ENCODE data around the gene APOBEC3H. TPM values are rescaled to one million over a fixed set of nuclear protein-coding genes. Genes with fewer than 3 reads are reported as not detected.
A peak's percentile ranks its signal among the peaks of the same experiment; 100 is the strongest.
"Not testable (repeated sequence)": the region's sequence is repeated elsewhere in the genome, so short reads cannot be mapped to it uniquely, and the experiment has no call there.

Gene APOBEC3H
- total and polyA plus RNA-seq, 12 donors, result 0.15 to 8.6 (median 0.52) TPM; not detected in 3

DNA sequence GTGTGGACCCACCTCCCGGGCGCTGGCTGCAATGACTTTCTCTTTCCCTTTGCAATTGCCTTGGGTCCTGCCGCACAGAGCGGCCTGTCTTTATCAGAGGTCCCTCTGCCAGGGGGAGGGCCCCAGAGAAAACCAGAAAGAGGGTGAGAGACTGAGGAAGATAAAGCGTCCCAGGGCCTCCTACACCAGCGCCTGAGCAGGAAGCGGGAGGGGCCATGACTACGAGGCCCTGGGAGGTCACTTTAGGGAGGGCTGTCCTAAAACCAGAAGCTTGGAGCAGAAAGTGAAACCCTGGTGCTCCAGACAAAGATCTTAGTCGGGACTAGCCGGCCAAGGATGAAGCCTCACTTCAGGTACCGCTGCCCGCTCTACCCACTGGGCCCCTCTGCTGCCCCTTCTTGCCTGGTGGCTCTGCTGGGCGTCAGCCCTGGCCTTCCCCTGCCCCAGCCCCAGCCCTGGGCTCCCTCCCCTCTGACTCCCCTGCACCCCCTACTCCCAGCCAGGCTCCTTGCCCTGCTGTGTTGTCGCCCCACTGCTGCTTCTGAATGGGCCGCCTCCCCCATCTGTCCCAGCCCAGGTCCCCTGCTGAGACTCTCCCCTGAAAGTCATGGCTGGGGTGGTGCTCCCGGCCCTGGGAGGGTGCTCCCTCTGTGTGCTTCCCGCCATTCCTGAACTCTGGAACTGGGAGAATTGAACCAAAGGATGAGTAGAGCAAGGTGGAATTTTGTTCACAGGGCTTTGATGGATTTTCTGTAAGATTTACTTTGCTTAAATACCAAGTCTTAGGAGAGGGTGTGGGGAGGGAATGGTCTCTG lies 19.8 kb upstream of the APOBEC3H start, which contains the start of gene APOBEC3G:
Gene APOBEC3G (plus strand): TSS at position 250 of the 815 bp plus-strand sequence. CDS start 87 bp downstream, at position 337.
- H3K4me1 ChIP-seq (replicated peaks in 1 of 2); intact Hi-C loops (cut with DNase I); H3K36me3 ChIP-seq (replicated peaks in 1 of 2); H3K9me3 ChIP-seq (replicated peaks in 1 of 3); H3K27me3 ChIP-seq: not testable (repeated sequence)
- peak within 1 kb of the TSS in 2 of 4 donors; percentile 40 to 76 for H3K4me3 ChIP-seq
- 13 to 70% (median 30%) methylated on average over 2 to 14 of the region's 17 CpGs for WGBS, 4 donors
- peak within 1 kb of the TSS in 4 of 5 donors; percentile 61 to 91 (median 78) for H3K27ac ChIP-seq
- TF ChIP-seq POLR2A (IDR thresholded peaks at IDR 0.05), result peak; percentile 36 to 50
- DNase-seq, result peak; percentile 41 to 81 (median 69)

DNA sequence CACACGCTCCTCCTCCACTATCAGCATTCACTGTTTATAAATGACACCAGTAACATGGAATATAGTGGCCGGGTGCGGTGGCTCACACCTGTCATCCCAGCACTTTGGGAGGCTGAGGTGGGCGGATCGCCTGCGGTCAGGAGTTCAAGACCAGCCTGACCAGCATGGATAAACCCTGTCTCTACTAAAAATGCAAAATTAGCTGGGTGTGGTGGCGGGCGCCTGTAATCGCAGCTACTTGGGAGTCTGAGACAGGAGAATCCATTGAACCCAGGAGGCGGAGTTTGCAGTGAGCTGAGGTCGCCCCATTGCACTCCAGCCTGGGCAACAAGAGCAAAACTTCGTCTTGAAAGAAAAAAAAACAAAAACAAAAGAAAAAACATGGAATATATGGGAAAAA lies 19.1 kb upstream of the APOBEC3H start:
- H3K4me1 ChIP-seq (replicated peaks in 1 of 2); DNase-seq; H3K27me3 ChIP-seq; H3K9me3 ChIP-seq (replicated peaks in 1 of 3); intact Hi-C loops (cut with DNase I); H3K36me3 ChIP-seq (replicated peaks in 1 of 2): not testable (repeated sequence)
- H3K4me3 ChIP-seq, result peak overlapping the region in 1 of 4 donors; percentile 76
- WGBS, 4 donors, result 87 to 92% (median 90%) methylated on average over 10 to 12 of the region's 12 CpGs
- peak overlapping the region in 1 of 5 donors; percentile 91 for H3K27ac ChIP-seq

DNA sequence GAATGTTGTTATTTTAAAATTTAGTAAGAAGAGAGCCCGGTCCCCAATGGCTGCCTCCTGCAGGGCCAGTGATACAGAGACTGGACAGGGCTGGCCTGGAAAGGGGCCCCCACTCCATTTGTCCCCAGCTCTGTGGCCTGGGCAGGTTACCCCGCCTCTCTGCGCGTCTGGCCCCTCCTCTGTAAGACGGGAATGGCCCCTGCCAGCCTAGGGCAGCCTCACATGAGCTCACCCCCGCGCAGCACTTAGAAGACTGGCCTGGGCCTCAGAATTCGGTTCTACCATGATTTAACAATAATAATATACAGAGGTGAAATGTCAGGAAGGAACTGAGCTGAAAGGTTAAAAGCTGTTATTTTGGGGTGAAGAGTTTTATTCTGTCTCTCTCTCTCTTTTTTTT lies 18.7 kb upstream of the APOBEC3H start:
- DNase-seq, result no peak
- Histone ChIP-seq H3K9me3 (replicated peaks in 1 of 3) (no peaks in the 10 kb centered on the region), H3K4me3 (peak overlapping the region in 1 of 4 donors; percentile 76), H3K4me1 (replicated peaks in 1 of 2) (peaks cover 0 to 7% of the 10 kb centered on the region in 2 donors), H3K27me3 (no peaks in the 10 kb centered on the region), H3K27ac (no peak overlapping the region), H3K36me3 (replicated peaks in 1 of 2) (no peaks in the 10 kb centered on the region)
- intact Hi-C loops (cut with DNase I), result no loop called here
- TF ChIP-seq, protein P1, sequence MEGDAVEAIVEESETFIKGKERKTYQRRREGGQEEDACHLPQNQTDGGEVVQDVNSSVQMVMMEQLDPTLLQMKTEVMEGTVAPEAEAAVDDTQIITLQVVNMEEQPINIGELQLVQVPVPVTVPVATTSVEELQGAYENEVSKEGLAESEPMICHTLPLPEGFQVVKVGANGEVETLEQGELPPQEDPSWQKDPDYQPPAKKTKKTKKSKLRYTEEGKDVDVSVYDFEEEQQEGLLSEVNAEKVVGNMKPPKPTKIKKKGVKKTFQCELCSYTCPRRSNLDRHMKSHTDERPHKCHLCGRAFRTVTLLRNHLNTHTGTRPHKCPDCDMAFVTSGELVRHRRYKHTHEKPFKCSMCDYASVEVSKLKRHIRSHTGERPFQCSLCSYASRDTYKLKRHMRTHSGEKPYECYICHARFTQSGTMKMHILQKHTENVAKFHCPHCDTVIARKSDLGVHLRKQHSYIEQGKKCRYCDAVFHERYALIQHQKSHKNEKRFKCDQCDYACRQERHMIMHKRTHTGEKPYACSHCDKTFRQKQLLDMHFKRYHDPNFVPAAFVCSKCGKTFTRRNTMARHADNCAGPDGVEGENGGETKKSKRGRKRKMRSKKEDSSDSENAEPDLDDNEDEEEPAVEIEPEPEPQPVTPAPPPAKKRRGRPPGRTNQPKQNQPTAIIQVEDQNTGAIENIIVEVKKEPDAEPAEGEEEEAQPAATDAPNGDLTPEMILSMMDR (IDR thresholded peaks at IDR 0.05), result no peak
- no peak for TF ChIP-seq POLR2A (IDR thresholded peaks at IDR 0.05)
- WGBS, 4 donors, result 85 to 91% (median 91%) methylated on average over 8 of the region's 8 CpGs

DNA sequence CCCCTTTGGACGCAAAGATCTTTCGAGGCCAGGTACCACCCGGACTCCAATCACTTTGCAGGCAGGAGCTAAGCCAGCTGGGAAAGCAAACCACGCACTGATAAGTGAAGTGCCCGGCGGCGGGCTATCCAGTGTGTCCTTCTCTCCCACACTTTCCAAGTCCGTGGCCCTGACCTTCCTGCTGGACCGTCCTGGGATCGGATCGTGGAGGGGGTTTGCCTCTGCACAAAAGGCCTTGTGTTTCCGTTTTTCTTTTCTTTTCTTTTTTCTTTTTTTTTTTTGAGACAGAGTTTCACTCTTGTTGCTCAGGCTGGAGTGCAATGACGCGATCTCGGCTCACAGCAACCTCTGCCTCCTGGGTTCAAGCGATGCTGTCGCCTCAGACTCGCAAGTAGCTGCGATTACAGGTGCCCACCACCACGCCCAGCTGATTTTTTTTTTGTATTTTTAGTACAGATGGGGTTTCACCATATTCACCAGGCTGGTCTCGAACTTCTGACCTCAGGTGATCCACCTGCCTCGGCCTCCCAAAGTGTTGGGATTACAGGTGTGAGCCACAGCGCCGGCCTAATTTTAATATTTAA lies 17.9 kb upstream of the APOBEC3H start:
- 52 to 72% (median 64%) methylated on average over 18 to 24 of the region's 24 CpGs for WGBS, 4 donors
- H3K9me3 ChIP-seq (replicated peaks in 1 of 3); H3K4me3 ChIP-seq; intact Hi-C loops (cut with DNase I); H3K4me1 ChIP-seq (replicated peaks in 1 of 2); H3K36me3 ChIP-seq (replicated peaks in 1 of 2); DNase-seq; H3K27ac ChIP-seq; H3K27me3 ChIP-seq: not testable (repeated sequence)

DNA sequence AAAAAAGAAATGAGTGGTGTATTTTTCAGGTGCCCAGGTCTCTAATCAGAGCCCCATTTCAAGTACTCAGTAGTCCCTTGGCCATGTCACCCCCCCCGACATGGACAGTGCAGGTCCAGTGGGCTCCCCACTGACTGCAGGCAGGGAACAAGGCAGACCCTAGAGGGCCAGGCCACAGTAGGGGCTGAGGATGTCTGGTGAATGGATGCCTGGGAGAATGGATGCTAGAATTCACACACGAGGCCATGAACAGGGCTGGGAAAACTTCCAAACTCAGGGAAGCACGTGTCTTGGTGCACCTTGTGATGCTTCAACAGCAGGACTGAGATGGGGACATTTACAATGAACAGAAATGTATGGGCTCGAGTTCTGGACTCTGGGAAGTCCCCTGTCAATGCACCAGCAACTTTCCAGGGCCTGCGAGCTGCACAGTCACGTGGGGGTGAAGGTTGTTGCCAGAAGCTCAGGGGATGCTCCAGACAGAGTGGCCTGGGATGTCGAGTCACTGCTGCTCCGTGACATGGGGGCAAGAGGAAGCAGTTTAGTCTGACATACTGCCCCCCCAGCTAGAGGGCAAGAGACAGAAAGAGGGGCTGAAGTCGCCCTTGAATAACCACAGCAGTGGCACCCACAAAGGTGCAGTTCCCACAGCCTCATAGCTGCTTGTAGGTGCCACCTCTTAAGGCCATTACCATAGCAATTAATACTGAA lies 16.8 kb upstream of the APOBEC3H start:
- Histone ChIP-seq H3K27me3 (no peaks in the 10 kb centered on the region), H3K9me3 (replicated peaks in 1 of 3) (no peaks in the 10 kb centered on the region), H3K36me3 (replicated peaks in 1 of 2) (no peaks in the 10 kb centered on the region), H3K4me3 (no peak overlapping the region), H3K27ac (no peak overlapping the region), H3K4me1 (replicated peaks in 1 of 2) (peaks cover 0 to 7% of the 10 kb centered on the region in 2 donors)
- DNase-seq, result no peak
- TF ChIP-seq, protein P1 (IDR thresholded peaks at IDR 0.05), result no peak
- no peak for TF ChIP-seq POLR2A (IDR thresholded peaks at IDR 0.05)
- intact Hi-C loops (cut with DNase I), result no loop called here
- 83 to 93% (median 84%) methylated on average over 9 of the region's 9 CpGs for WGBS, 4 donors

Data from adrenal gland (tissue), 12 donors.